Loucy (cell line): ENCODE data around the gene SLC10A3.
A peak's percentile ranks its signal among the peaks of the same experiment; 100 is the strongest.

Experiments
- H2AFZ ChIP-seq: fragments of 200-600 bp; sonication (generic); 2 replicates; pipeline ENCODE4 v1.6.0; 2016; ENCODE audit warnings: antibody characterized with exemption, mild to moderate bottlenecking, low read length, moderate library complexity
- H3F3A ChIP-seq: fragments of 200-600 bp; 2 replicates; pipeline ENCODE4 v1.6.0; 2016; ENCODE audit warnings: antibody characterized with exemption, low read depth, mild to moderate bottlenecking
- H3K27me3 ChIP-seq: fragments of 200-600 bp; sonication (generic); 2 replicates; pipeline ENCODE4 v1.6.1; 2014; ENCODE audit warnings: low read length, mild to moderate bottlenecking; ENCODE audit not compliant: insufficient read depth, poor library complexity, severe bottlenecking
- H3K36me3 ChIP-seq: fragments of 200-600 bp; sonication (generic); 2 replicates; pipeline ENCODE4 v1.6.1; 2016; ENCODE audit warnings: low read length; ENCODE audit not compliant: insufficient read depth
- H3K4me1 ChIP-seq: fragments of 200-600 bp; sonication (generic); 2 replicates; pipeline ENCODE4 v1.5.1; 2014; ENCODE audit warnings: low read length, mild to moderate bottlenecking; ENCODE audit not compliant: insufficient read depth, poor library complexity, severe bottlenecking
- H3K4me2 ChIP-seq: fragments of 200-600 bp; sonication (generic); 2 replicates; pipeline ENCODE4 v1.6.0; 2014; ENCODE audit warnings: antibody characterized with exemption, low read length, low read depth, mild to moderate bottlenecking; ENCODE audit not compliant: poor library complexity, severe bottlenecking
- H3K4me3 ChIP-seq: fragments of 200-600 bp; sonication (generic); 2 replicates; pipeline ENCODE4 v1.5.1; 2014; ENCODE audit warnings: low read length, mild to moderate bottlenecking, mixed read lengths; ENCODE audit not compliant: poor library complexity, severe bottlenecking
- H3K79me2 ChIP-seq: fragments of 200-600 bp; sonication (generic); 2 replicates; pipeline ENCODE4 v1.6.1; 2014; ENCODE audit warnings: low read length; ENCODE audit not compliant: insufficient read depth
- H3K9ac ChIP-seq: fragments of 200-600 bp; sonication (generic); 2 replicates; pipeline ENCODE4 v1.6.0; 2014; ENCODE audit warnings: mild to moderate bottlenecking, low read depth, low read length, moderate library complexity; ENCODE audit not compliant: poor library complexity, severe bottlenecking
- H3K9me2 ChIP-seq: fragments of 200-600 bp; sonication (generic); replicated peaks from 2 replicates; pipeline ENCODE4 v1.6.1; 2016; ENCODE audit warnings: low read depth, low read length, mixed read lengths
- H3K9me3 ChIP-seq: fragments of 200-600 bp; sonication (generic); 2 replicates; pipeline ENCODE4 v1.6.1; 2014; ENCODE audit warnings: mild to moderate bottlenecking, antibody characterized with exemption, low read length, low read depth; ENCODE audit not compliant: insufficient read depth
- H4K20me1 ChIP-seq: fragments of 200-600 bp; sonication (generic); 2 replicates; pipeline ENCODE4 v1.6.0; 2014; ENCODE audit warnings: antibody characterized with exemption, low read length, mild to moderate bottlenecking; ENCODE audit not compliant: insufficient read depth, poor library complexity, severe bottlenecking
- EZH2phosphoT487 ChIP-seq: fragments of 200-600 bp; IDR thresholded peaks from 2 replicates; pipeline ENCODE4 v1.6.1; 2018; ENCODE audit warnings: antibody characterized with exemption, mild to moderate bottlenecking, moderate library complexity, borderline replicate concordance
- TF ChIP-seq, protein P1 (sequence below): fragments of 200-600 bp; sonication (generic); conservative IDR thresholded peaks from 2 replicates; pipeline ENCODE4 v1.5.1; 2014; ENCODE audit warnings: mild to moderate bottlenecking, antibody characterized with exemption, low read length

The SLC10A3 gene

DNA sequence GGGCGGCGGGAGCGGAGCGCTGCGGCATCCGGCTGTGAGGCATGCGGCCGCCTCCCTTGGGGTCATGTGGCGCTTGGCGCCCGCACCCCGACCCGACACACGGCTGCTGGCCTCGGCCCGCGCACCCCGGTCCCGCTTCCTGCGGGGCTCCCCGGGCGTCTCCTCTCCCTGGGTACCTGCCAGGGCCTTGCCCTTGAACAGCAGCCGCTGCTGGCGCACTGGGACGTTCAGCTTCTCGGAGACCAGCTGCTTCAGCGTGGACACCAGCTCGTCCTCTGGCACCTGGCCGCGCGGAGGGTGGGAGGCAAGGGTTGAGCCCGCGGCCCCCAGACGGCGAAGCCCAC lies 4.4 kb downstream of the SLC10A3 start:
- Histone ChIP-seq H3K79me2 (peaks cover 44% of the 10 kb centered on the region), H3F3A (no peaks in the 10 kb centered on the region), H3K27me3 (no peaks in the 10 kb centered on the region), H3K9ac (peak overlapping the region; percentile 85), H3K4me2 (peak overlapping the region; percentile 85), H3K9me3 (no peaks in the 10 kb centered on the region), H3K4me1 (no peaks in the 10 kb centered on the region), H2AFZ (no peak overlapping the region; the same call in 1 of the 2 replicates), H3K4me3 (peak overlapping the region; percentile 79), H4K20me1 (peaks cover 5% of the 10 kb centered on the region), H3K36me3 (no peaks in the 10 kb centered on the region), H3K9me2 (no peaks in the 10 kb centered on the region)
- TF ChIP-seq, protein P1, sequence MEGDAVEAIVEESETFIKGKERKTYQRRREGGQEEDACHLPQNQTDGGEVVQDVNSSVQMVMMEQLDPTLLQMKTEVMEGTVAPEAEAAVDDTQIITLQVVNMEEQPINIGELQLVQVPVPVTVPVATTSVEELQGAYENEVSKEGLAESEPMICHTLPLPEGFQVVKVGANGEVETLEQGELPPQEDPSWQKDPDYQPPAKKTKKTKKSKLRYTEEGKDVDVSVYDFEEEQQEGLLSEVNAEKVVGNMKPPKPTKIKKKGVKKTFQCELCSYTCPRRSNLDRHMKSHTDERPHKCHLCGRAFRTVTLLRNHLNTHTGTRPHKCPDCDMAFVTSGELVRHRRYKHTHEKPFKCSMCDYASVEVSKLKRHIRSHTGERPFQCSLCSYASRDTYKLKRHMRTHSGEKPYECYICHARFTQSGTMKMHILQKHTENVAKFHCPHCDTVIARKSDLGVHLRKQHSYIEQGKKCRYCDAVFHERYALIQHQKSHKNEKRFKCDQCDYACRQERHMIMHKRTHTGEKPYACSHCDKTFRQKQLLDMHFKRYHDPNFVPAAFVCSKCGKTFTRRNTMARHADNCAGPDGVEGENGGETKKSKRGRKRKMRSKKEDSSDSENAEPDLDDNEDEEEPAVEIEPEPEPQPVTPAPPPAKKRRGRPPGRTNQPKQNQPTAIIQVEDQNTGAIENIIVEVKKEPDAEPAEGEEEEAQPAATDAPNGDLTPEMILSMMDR, result no peak
- TF ChIP-seq EZH2phosphoT487, result no peak

DNA sequence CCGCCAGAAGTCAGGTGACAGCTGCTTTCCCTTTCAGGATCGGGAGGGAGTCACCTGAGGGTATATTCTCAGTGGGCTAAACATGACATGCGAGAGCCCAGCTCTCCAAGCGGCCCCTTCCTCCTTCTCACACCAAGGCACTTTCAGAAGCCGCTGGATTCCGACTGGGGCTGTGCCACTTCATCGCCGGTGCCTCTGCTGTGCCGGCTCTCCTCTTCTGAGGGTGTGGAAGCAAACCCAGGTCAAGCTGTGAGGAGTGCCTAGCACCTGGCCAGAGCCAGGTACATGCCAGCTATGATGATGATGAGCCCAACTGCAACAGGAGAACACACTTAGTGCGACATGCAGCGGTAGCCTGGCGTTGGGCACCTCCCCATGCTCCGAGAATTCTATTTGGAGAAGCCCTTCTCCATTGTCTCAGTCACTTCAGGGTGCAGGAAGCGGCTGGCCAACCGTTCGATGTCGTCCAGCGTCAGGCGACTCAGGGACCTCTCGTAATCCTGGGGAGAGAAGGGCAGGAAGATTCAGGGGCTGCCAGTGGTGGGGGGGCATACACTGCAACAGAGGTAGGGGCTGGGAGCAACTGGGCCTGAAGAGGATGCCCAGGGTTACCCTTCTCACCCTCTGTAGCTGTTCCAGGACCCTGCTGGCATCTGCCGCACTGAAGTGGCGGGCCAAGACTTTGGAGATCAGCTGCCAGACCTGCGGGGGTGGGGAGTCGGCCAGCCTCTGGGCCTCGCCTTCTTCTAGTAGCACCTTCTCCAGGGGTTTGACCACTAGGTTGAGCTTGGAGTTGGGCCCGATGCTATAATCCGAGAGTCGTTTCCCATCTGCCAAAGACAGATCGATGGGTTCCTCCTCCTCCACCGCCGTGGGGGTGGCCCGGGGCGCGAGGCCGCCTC lies 5.0 kb downstream of the SLC10A3 start:
- Histone ChIP-seq H3K27me3 (no peaks in the 10 kb centered on the region), H3K9me3 (no peaks in the 10 kb centered on the region), H3K36me3 (no peaks in the 10 kb centered on the region), H3K4me1 (no peaks in the 10 kb centered on the region), H3F3A (no peaks in the 10 kb centered on the region), H3K4me3 (peak overlapping the region; percentile 79), H3K79me2 (peaks cover 44% of the 10 kb centered on the region), H3K9ac (peak overlapping the region; percentile 85), H3K4me2 (peak overlapping the region; percentile 85), H2AFZ (no peak overlapping the region), H3K9me2 (no peaks in the 10 kb centered on the region), H4K20me1 (peaks cover 5% of the 10 kb centered on the region)
- no peak for TF ChIP-seq EZH2phosphoT487
- TF ChIP-seq, protein P1, result no peak

DNA sequence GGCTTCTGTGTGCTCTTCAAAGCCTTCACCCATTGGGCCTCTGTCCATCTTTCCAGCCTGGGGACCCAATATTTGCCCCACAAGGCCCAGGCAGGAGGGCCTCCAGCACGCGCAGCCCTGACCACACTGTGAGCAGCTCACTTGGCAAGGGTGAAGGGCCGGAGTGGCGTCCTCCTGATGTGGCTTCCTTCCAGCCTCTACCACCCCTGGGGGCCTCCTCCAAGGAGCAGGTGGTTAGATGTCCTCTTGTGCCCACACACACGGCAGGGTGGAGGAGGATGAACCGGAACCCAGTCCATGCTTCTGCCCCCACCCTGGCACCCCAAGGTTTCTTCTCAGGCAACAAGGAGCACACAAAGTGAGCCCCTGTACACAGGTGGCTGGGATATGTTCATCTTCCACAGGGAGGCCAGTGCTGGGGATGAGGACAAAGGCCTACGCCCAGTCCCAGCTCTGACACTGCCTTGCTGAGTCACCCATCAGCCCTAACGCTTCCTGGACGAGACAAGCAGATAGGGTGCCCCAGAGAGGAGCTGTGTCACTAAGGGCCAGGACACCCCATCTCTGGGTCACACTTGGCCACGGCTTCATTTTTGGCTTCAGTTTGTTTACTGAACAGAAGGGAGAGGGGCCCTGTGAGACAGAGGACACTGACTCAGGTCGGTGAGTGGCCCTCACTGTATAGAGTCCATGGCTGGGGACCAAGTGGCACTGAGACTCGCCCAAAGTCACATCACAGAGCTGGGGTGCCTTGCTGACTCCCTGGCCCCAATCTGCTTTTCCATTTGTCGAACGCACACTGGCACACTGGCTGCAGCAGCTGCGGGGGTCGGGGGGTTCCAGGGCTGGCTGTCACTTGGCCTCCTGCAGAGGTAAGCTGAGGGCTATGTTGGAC lies 5.9 kb downstream of the SLC10A3 start:
- Histone ChIP-seq H3K36me3 (no peaks in the 10 kb centered on the region), H3K9ac (peak overlapping the region; percentile 85), H3K4me2 (peak overlapping the region; percentile 85), H4K20me1 (peaks cover 5% of the 10 kb centered on the region), H2AFZ (no peak overlapping the region), H3F3A (no peaks in the 10 kb centered on the region), H3K9me2 (no peaks in the 10 kb centered on the region), H3K4me3 (peak overlapping the region; percentile 79), H3K4me1 (peaks cover 4% of the 10 kb centered on the region), H3K79me2 (peaks cover 37% of the 10 kb centered on the region), H3K27me3 (no peaks in the 10 kb centered on the region), H3K9me3 (no peaks in the 10 kb centered on the region)
- TF ChIP-seq, protein P1, result no peak
- no peak for TF ChIP-seq EZH2phosphoT487
